KG1 (cell line): Measurements from ENCODE around the gene TBXA2R.

Source experiments
- DNase-seq: peaks from one replicate; lab custom pipeline; 2025; lab: John Stamatoyannopoulos, UW

TBXA2R gene

GRCh38 chr19:3619631-3620012 is 12.9 kb upstream of the TBXA2R start:
- no peak for DNase-seq

GRCh38 chr19:3618811-3619630 is 12.3 kb upstream of the TBXA2R start:
- no peak for DNase-seq

- DNase-seq, result no peak
These were observed 11.6 kb upstream of the TBXA2R start for GRCh38 chr19:3618144-3618810.

- DNase-seq, result no peak
These were observed 10.8 kb upstream of the TBXA2R start for GRCh38 chr19:3617463-3617862.

GRCh38 chr19:3615524-3616135 is 9.0 kb upstream of the TBXA2R start:
- no peak for DNase-seq

GRCh38 chr19:3614858-3615505 is 8.3 kb upstream of the TBXA2R start:
- no peak for DNase-seq

GRCh38 chr19:3613818-3614661 is 7.4 kb upstream of the TBXA2R start:
- no peak for DNase-seq

- no peak for DNase-seq
These were observed 6.4 kb upstream of the TBXA2R start for GRCh38 chr19:3612901-3613741.

GRCh38 chr19:3612330-3612729 is 5.7 kb upstream of the TBXA2R start:
- DNase-seq, result no peak

- no peak for DNase-seq
These were observed 5.2 kb upstream of the TBXA2R start for GRCh38 chr19:3611841-3612240.

- DNase-seq, result no peak
These were observed 4.4 kb upstream of the TBXA2R start for GRCh38 chr19:3610745-3611717.

- no peak for DNase-seq
These were observed 3.4 kb upstream of the TBXA2R start for GRCh38 chr19:3609779-3610719.

GRCh38 chr19:3608750-3609322 is 2.2 kb upstream of the TBXA2R start:
- DNase-seq, result peak; percentile 39

GRCh38 chr19:3608079-3608641 is 1.5 kb upstream of the TBXA2R start:
- no peak for DNase-seq

- DNase-seq, result no peak
These were observed 816 bp upstream of the TBXA2R start for GRCh38 chr19:3607303-3608078.

- DNase-seq, result no peak
These were observed 443 bp downstream of the TBXA2R start for GRCh38 chr19:3606174-3606689.

- no peak for DNase-seq
These were observed 905 bp downstream of the TBXA2R start for GRCh38 chr19:3605770-3606169.
